CD14-positive monocyte (primary cell): ENCODE data around the gene SPATS2L. TPM values are rescaled to one million over a fixed set of nuclear protein-coding genes. Genes with fewer than 3 reads are reported as not detected.

Source experiments
- DNase-seq, 3 donors: peaks; one replicate each; pipeline ENCODE4 v3.0.0-alpha.2; 2011 to 2022
- H2AFZ ChIP-seq: 2 replicates; pipeline ENCODE4 v1.6.0; 2012; ENCODE audit warnings: mild to moderate bottlenecking, low read depth, low read length, inconsistent platforms; ENCODE audit not compliant: insufficient read depth, poor library complexity, severe bottlenecking
- H3K27ac ChIP-seq, 2 donors: 1 replicate in 1 of 2; 2 replicates in 1 of 2; pipeline ENCODE4 v1.5.1; 2012 to 2013; ENCODE audit warnings: low read length in 2 of 2, control low read depth in 1 of 2, inconsistent platforms in 1 of 2, low read depth in 1 of 2, mild to moderate bottlenecking in 1 of 2
- H3K27me3 ChIP-seq, 2 donors: one replicate each; pipeline versions ENCODE4 v1.6.0 to v1.6.1; 2011 to 2013; ENCODE audit warnings: low read length in 2 of 2; ENCODE audit not compliant: control insufficient read depth in 2 of 2, insufficient read depth in 2 of 2
- H3K36me3 ChIP-seq, 2 donors: replicated peaks in 1 of 2; 1 replicate in 1 of 2; 2 replicates in 1 of 2; pipeline versions ENCODE4 v1.5.1 to v1.6.1; 2012 to 2013; ENCODE audit warnings: low read length in 2 of 2, control low read depth in 1 of 2, inconsistent platforms in 1 of 2, mild to moderate bottlenecking in 1 of 2; ENCODE audit not compliant: insufficient read depth in 2 of 2, control insufficient read depth in 1 of 2
- H3K4me1 ChIP-seq, 2 donors: 1 replicate in 1 of 2; 2 replicates in 1 of 2; pipeline versions ENCODE4 v1.5.1 to v1.6.1; 2012 to 2013; ENCODE audit warnings: low read length in 2 of 2, control low read depth in 1 of 2, inconsistent platforms in 1 of 2, mild to moderate bottlenecking in 1 of 2, moderate library complexity in 1 of 2; ENCODE audit not compliant: insufficient read depth in 2 of 2, control insufficient read depth in 1 of 2
- H3K4me2 ChIP-seq: replicated peaks from 2 replicates; pipeline ENCODE3; 2012; ENCODE audit warnings: low read length, moderate library complexity, mild to moderate bottlenecking; ENCODE audit not compliant: poor library complexity, severe bottlenecking; ENCODE audit errors: extremely low read depth
- H3K4me3 ChIP-seq, 3 experiments: fragments of 200-600 bp in 1 of 3; sonication (generic) in 1 of 3; replicated peaks in 1 of 3; 1 replicate in 2 of 3; 2 replicates in 1 of 3; pipeline ENCODE4 v1.5.1; 2011 to 2013; ENCODE audit warnings: low read length in 3 of 3, mild to moderate bottlenecking in 3 of 3, control low read depth in 2 of 3, low read depth in 2 of 3, inconsistent platforms in 1 of 3, moderate library complexity in 1 of 3
- H3K79me2 ChIP-seq: 2 replicates; pipeline ENCODE4 v1.6.0; 2012; ENCODE audit warnings: mild to moderate bottlenecking, control low read depth, inconsistent platforms, low read length, moderate library complexity; ENCODE audit not compliant: insufficient read depth
- H3K9ac ChIP-seq: 2 replicates; pipeline ENCODE4 v1.6.0; 2017; ENCODE audit warnings: low read length, mild to moderate bottlenecking; ENCODE audit not compliant: insufficient read depth, poor library complexity, severe bottlenecking
- H3K9me3 ChIP-seq, 2 donors: replicated peaks in 1 of 2; 1 replicate in 1 of 2; 2 replicates in 1 of 2; pipeline versions ENCODE4 v1.5.1 to v1.6.1; 2012 to 2013; ENCODE audit warnings: low read length in 2 of 2, control low read depth in 1 of 2; ENCODE audit not compliant: control insufficient read depth in 1 of 2, insufficient read depth in 1 of 2
- H4K20me1 ChIP-seq: 2 replicates; pipeline ENCODE4 v1.6.0; 2012; ENCODE audit warnings: mild to moderate bottlenecking, low read length, control low read depth, moderate library complexity; ENCODE audit not compliant: insufficient read depth
- H3K27ac Mint-ChIP-seq, 7 donors: one replicate each; pipeline ENCODE4 v1.8.0; 2020; ENCODE audit warnings: mild to moderate bottlenecking in 7 of 7, mixed read lengths in 7 of 7, moderate library complexity in 6 of 7, inconsistent platforms in 2 of 7
- H3K27me3 Mint-ChIP-seq, 3 donors: one replicate each; pipeline ENCODE4 v1.8.0; 2021 to 2022; ENCODE audit warnings: low read depth in 3 of 3, mild to moderate bottlenecking in 3 of 3, mixed read lengths in 3 of 3, moderate library complexity in 3 of 3, inconsistent platforms in 1 of 3
- H3K36me3 Mint-ChIP-seq, 2 donors: one replicate each; pipeline ENCODE4 v1.8.0; 2020; ENCODE audit warnings: mixed read lengths in 2 of 2, inconsistent platforms in 1 of 2, mild to moderate bottlenecking in 1 of 2
- H3K4me1 Mint-ChIP-seq: one replicate; pipeline ENCODE4 v1.8.0; 2020; ENCODE audit warnings: mild to moderate bottlenecking, mixed read lengths
- H3K4me3 Mint-ChIP-seq, 2 donors: one replicate each; pipeline ENCODE4 v1.8.0; 2020; ENCODE audit warnings: mild to moderate bottlenecking in 2 of 2, mixed read lengths in 2 of 2, moderate library complexity in 1 of 2
- H3K9me3 Mint-ChIP-seq, 7 donors: one replicate each; pipeline ENCODE4 v1.8.0; 2020 to 2022; ENCODE audit warnings: mixed read lengths in 7 of 7, mild to moderate bottlenecking in 6 of 7, moderate library complexity in 6 of 7, inconsistent platforms in 2 of 7
- CTCF ChIP-seq: fragments of 200-600 bp; IDR thresholded peaks from one replicate; pipeline ENCODE4 v1.8.0; 2022; ENCODE audit warnings: antibody characterized with exemption, mild to moderate bottlenecking
- WGBS: methylation state at CpG from one replicate; pipeline ENCODE4 v1.1.5; 2013; ENCODE audit warnings: missing lambda C conversion rate; ENCODE audit not compliant: insufficient coverage; 5-methylcytosine and 5-hydroxymethylcytosine counted together
- intact Hi-C, 2 donors: fragments of 100-400 bp; cut with micrococcal nuclease; formaldehyde crosslinking; loops; one replicate each; pipeline versions ENCODE4 v1.15.0 to v1.15.1; 2023
- polyA plus RNA-seq, 3 donors: library from polyadenylated mRNA; depleted of rRNA in 1 of 3; unstranded in 2 of 3; stranded (reverse) in 1 of 3; fragments of 300-500 nt in 2 of 3; fragments of >200 nt in 1 of 3; fragmentation: Illumina TruSeq in 2 of 3; gene quantifications; 1 replicate in 2 of 3; 2 replicates in 1 of 3; pipeline ENCODE4 v1.2.3, GENCODE V29; 2012 to 2021

The SPATS2L gene
- polyA plus RNA-seq, 3 donors, result 2.7 to 5.2 (median 3.2) TPM

- Histone ChIP-seq H3K4me1 (no peaks in the 10 kb centered on the region), H3K79me2 (no peaks in the 10 kb centered on the region), H3K9ac (no peak overlapping the region), H3K27me3 (no peaks in the 10 kb centered on the region), H3K36me3 (no peaks in the 10 kb centered on the region), H3K27ac (no peak overlapping the region), H4K20me1 (no peaks in the 10 kb centered on the region), H3K9me3 (no peaks in the 10 kb centered on the region), H3K4me3 (no peak overlapping the region), H2AFZ (no peak overlapping the region), H3K4me2 (no peak overlapping the region)
- Mint-ChIP-seq H3K36me3 (no peaks in the 10 kb centered on the region), H3K4me1 (no peaks in the 10 kb centered on the region), H3K4me3 (no peak overlapping the region), H3K27me3 (peaks cover 0 to 2% (median 2%) of the 10 kb centered on the region in 3 donors), H3K27ac (no peak overlapping the region), H3K9me3 (no peaks in the 10 kb centered on the region)
- intact Hi-C loops, result no loop called here
- WGBS, result 100% methylated on average over 1 of the region's 2 CpGs
- no peak for DNase-seq
- no peak for TF ChIP-seq CTCF
Measured at GRCh38 chr2:200276472-200276871, 30.0 kb upstream of the SPATS2L start.

- no peak for TF ChIP-seq CTCF
- Mint-ChIP-seq H3K4me1 (no peaks in the 10 kb centered on the region), H3K27me3 (peaks cover 2 to 3% (median 3%) of the 10 kb centered on the region in 3 donors), H3K36me3 (no peaks in the 10 kb centered on the region), H3K4me3 (no peak overlapping the region), H3K9me3 (peaks cover 0 to 2% (median 0%) of the 10 kb centered on the region in 7 donors), H3K27ac (no peak overlapping the region)
- H3K4me3 ChIP-seq, result no peak overlapping the region
- no peaks in the 10 kb centered on the region for H3K79me2 ChIP-seq
- no peak overlapping the region for H3K9ac ChIP-seq
- H3K9me3 ChIP-seq, result no peaks in the 10 kb centered on the region
- WGBS, result 92% methylated on average over 2 of the region's 6 CpGs
- H3K36me3 ChIP-seq, result no peaks in the 10 kb centered on the region
- H3K27ac ChIP-seq, result no peak overlapping the region
- DNase-seq, result no peak
- no peaks in the 10 kb centered on the region for H3K4me1 ChIP-seq
- intact Hi-C loops, result no loop called here
- no peak overlapping the region for H3K4me2 ChIP-seq
- no peaks in the 10 kb centered on the region for H4K20me1 ChIP-seq
- H3K27me3 ChIP-seq, result no peaks in the 10 kb centered on the region
- no peak overlapping the region for H2AFZ ChIP-seq
Measured at GRCh38 chr2:200278694-200279316, 27.7 kb upstream of the SPATS2L start.
